DMS114 treated with DMSO at 0.1 percent for 48 hours (cell line): ENCODE data around the gene CREB3L2.

Source experiments
- DNase-seq: peaks from one replicate; lab custom pipeline; 2025; ENCODE audit not compliant: unreplicated experiment; lab: John Stamatoyannopoulos, UW

The CREB3L2 gene

GRCh38 chr7:137878333-137878961 lies 123.4 kb downstream of the CREB3L2 start:
- no peak for DNase-seq

- no peak for DNase-seq
Observed at GRCh38 chr7:137877027-137877675, 124.7 kb downstream of the CREB3L2 start.

- no peak for DNase-seq
Observed at GRCh38 chr7:137875746-137876145, 126.1 kb downstream of the CREB3L2 start.

GRCh38 chr7:137873979-137874777 lies 127.7 kb downstream of the CREB3L2 start:
- DNase-seq: no peak

- DNase-seq: no peak
Observed at GRCh38 chr7:137873524-137873923, 128.4 kb downstream of the CREB3L2 start.

- no peak for DNase-seq
Observed at GRCh38 chr7:137871170-137871915, 130.5 kb downstream of the CREB3L2 start.

- no peak for DNase-seq
Observed at GRCh38 chr7:137870684-137871083, 131.2 kb downstream of the CREB3L2 start.

GRCh38 chr7:137870078-137870477 lies 131.8 kb downstream of the CREB3L2 start:
- DNase-seq: no peak

- DNase-seq: no peak
Observed at GRCh38 chr7:137869260-137869659, 132.6 kb downstream of the CREB3L2 start.

GRCh38 chr7:137867289-137867688 lies 134.6 kb downstream of the CREB3L2 start:
- DNase-seq: no peak

- DNase-seq: no peak
Observed at GRCh38 chr7:137865764-137866163, 136.1 kb downstream of the CREB3L2 start.

GRCh38 chr7:137862964-137863363 lies 138.9 kb downstream of the CREB3L2 start:
- DNase-seq: no peak

- no peak for DNase-seq
Observed at GRCh38 chr7:137862358-137862757, 139.5 kb downstream of the CREB3L2 start.

- no peak for DNase-seq
Observed at GRCh38 chr7:137860542-137860941, 141.3 kb downstream of the CREB3L2 start.

- DNase-seq: no peak
Observed at GRCh38 chr7:137853053-137853452, 148.8 kb downstream of the CREB3L2 start.

GRCh38 chr7:137852108-137852507 lies 149.8 kb downstream of the CREB3L2 start:
- DNase-seq: no peak

- DNase-seq: no peak
Observed at GRCh38 chr7:137850972-137851945, 150.6 kb downstream of the CREB3L2 start.

GRCh38 chr7:137850571-137850970 lies 151.3 kb downstream of the CREB3L2 start:
- DNase-seq: no peak

- DNase-seq: no peak
Observed at GRCh38 chr7:137848095-137848494, 153.8 kb downstream of the CREB3L2 start.

- no peak for DNase-seq
Observed at GRCh38 chr7:137847568-137848050, 154.3 kb downstream of the CREB3L2 start.
